GM21526 (cell line): ENCODE results near the gene FLT3LG.
"Not testable (repeated sequence)": the region's sequence is repeated elsewhere in the genome, so short reads cannot be mapped to it uniquely, and the experiment has no call there.

Experiments used
- ATAC-seq: cut with Tn5 transposase; IDR thresholded peaks from one replicate; pipeline ENCODE4 v1.9.1; 2021; ENCODE audit warnings: moderate library complexity; ENCODE audit not compliant: unreplicated experiment, low FRiP score

The FLT3LG gene

DNA sequence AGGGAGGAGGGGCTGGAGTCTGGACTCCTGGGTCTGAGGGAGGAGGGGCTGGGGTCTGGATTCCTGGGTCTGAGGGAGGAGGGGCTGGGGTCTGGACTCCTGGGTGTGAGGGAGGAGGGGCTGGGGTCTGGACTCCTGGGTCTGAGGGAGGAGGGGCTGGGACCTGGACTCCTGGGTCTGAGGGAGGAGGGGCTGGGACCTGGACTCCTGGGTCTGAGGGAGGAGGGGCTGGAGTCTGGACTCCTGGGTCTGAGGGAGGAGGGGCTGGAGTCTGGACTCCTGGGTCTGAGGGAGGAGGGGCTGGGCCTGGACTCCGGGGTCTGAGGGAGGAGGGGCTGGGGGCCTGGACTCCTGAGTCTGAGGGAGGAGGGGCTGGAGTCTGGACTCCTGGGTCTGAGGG lies 12.9 kb upstream of the FLT3LG start:
- not testable (repeated sequence) for ATAC-seq

DNA sequence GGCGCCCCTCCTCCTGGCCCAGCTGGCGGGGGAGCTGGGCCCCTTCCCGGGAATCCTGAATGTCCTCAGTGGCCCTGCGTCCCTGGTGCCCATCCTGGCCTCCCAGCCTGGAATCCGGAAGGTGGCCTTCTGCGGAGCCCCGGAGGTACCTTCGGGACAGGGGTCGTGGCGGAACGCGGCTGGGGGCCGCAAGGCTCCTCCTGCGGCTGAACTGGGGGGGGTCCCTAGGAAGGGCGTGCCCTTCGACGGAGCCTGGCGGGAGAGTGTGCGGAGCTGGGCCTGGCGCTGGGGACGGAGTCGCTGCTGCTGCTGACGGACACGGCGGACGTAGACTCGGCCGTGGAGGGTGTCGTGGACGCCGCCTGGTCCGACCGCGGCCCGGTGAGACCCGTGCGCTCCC lies 12.4 kb upstream of the FLT3LG start:
- no peak for ATAC-seq

DNA sequence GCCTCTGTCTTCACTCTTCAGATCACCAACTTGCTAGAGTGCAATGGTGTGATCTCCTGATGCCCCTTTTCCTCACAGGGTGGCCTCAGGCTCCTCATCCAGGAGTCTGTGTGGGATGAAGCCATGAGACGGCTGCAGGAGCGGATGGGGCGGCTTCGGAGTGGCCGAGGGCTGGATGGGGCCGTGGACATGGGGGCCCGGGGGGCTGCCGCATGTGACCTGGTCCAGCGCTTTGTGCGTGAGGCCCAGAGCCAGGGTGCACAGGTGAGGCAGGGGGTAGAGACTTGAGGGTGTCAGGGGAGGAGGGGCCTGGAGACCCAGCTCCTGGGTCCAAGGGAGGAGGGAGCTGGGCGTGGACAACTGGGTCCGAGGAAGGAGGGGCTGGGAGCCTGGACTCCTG lies 11.5 kb upstream of the FLT3LG start:
- no peak for ATAC-seq

DNA sequence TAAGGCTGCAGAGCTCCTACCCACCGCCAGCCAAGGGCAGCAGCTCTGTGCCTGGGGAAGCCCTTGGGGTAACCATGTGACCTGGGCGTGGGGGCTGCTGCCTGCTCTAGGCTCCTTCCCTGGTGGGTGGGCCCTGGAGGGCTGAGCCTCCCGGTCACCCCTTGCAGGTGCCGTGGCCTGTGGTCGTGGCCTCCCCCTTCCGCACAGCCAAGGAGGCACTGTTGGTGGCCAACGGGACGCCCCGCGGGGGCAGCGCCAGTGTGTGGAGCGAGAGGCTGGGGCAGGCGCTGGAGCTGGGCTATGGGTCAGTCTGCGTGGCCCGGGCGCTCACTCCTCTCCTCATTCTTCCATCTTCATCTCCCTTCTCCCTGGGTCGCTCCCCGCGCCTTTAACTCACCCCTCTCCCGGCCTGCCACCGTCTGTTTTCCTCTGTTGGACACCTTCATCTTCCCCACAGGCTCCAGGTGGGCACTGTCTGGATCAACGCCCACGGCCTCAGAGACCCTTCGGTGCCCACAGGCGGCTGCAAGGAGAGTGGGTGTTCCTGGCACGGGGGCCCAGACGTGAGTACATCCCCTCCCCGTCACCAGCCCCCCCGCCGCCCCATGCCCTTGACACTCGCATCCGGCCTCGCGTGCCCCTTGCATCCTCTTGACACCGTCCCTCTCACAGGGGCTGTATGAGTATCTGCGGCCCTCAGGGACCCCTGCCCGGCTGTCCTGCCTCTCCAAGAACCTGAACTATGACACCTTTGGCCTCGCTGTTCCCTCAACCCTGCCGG lies 9.9 kb upstream of the FLT3LG start:
- ATAC-seq = no peak

DNA sequence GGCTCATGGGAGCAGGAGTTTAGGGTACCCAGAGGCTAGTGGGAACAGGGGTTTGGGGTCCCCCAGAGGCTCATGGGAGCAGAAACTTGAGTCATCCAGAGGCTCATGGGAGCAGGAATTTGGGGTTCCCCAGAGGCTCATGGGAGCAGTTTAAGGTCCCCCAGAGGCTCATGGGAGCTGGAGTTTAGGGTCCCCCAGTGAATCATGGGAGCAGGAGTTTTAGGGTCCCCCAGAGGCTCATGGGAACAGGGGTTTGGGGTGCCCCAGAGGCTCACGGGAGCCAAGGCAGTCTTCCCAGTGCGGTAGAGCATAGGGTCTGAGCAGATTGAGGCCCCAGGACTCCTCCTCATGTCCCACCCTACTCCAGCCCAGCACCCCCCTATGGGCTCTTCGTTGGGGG lies 8.6 kb upstream of the FLT3LG start:
- ATAC-seq = no peak

DNA sequence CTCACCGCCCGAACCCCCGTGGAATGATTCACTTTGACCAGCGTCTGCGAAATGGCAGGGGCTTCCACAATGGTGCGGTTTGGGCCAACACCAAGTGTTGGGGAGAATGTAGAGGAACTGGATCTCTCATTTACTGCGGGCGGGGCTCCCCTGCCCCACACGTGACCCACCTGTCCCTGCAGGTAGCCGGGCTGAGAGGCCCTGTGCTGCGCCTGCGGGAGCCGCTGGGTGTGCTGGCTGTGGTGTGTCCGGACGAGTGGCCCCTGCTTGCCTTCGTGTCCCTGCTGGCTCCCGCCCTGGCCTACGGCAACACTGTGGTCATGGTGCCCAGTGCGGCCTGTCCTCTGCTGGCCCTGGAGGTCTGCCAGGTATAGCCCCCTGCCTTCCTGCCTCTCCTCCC lies 5.8 kb upstream of the FLT3LG start:
- ATAC-seq = no peak

DNA sequence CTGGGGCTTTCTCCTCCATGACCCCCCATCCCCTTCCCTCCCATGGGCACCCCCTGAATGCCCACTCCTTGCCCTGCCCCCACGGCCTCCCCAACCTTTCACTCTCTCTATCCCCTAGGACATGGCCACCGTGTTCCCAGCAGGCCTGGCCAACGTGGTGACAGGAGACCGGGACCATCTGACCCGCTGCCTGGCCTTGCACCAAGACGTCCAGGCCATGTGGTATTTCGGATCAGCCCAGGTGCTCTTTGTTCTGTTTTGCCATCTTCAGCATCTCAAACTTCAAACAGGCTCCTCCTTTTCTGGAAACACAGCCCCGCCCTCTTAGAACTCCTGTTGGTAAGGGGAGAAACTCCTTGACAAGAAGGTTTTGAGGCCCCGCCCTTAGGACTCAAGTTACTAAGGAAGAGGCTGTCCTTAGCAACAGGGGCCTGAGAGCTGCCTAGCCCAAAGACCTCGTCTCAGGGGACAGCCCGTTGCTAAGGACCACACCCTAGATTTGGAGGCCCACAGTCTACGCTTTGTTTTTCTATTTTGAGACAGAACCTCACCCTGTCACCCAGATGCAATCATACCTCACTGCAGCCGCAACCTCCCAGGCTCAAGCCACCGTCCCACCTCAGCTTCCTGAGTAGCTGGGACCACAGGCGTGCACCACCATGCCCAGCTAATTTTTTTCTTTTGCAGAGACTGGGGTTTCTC lies 5.1 kb upstream of the FLT3LG start:
- ATAC-seq = no peak

DNA sequence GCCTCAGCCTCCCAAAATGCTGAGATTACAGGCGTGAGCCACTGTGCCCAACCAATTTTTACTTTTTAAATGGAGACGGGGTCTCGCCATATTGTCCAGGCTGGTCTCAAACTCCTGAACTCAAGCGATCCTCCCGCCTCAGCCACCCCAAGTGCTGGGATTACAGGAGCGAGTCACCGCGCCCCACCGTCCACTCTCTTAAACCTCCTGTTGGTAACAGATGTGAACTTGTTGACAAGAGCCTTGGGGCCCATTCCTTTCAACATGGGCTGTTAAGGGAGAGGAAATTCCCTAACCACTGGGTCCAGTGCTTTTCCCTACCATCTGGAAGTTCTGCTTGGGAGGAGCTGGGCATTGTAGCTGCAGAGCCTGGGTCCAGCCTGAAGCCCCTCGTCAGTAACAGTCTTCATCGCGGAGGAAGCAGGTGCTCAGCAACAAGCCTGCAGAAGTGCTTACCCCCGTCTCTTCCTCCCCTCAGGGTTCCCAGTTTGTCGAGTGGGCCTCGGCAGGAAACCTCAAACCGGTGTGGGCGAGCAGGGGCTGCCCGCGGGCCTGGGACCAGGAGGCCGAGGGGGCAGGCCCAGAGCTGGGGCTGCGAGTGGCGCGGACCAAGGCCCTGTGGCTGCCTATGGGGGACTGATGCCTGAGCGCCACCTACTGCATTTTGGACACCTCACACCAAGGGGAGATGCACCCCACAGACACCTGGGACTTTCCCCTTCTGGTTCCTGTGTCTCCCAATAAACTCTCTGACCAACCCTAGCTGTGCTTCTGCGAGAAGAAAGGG lies 4.0 kb upstream of the FLT3LG start:
- peak; percentile 34 for ATAC-seq

DNA sequence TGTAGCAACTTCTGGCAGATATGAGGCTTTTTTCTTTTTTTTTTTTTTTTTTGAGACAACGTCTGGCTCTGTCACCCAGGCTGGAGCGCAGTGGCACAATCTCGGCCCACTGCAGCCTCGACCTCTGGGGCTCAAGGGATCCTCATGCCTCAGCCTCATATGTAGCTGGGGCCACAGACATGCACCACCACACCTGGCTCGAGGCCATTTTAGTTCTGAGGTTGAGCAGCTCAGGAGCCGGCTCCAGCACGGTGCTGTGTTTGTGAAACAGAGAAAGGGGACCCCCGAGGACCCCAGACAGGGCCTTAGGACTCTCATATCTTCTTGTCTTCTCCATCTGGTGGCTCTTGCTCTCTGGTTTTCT lies 3.4 kb upstream of the FLT3LG start:
- ATAC-seq = no peak

DNA sequence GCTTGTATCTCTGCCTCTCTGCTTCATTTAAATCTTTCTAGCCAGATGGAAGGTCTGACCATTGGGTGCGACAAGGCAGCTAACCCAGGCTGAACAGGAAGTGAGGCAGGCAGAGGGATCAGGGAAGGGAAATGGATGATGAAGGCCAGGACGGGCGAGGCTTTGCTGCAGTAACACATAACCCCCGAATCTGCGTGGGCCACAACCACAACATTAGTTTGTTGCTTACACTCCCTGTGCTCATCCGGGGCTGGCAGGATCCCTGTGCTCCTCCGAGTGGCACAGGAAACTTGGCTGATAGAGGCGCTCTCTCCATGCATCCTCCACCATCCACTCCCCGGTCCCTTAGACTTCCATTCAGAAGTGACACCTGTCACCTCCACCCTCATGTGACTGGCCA lies 1.1 kb upstream of the FLT3LG start:
- ATAC-seq = no peak

DNA sequence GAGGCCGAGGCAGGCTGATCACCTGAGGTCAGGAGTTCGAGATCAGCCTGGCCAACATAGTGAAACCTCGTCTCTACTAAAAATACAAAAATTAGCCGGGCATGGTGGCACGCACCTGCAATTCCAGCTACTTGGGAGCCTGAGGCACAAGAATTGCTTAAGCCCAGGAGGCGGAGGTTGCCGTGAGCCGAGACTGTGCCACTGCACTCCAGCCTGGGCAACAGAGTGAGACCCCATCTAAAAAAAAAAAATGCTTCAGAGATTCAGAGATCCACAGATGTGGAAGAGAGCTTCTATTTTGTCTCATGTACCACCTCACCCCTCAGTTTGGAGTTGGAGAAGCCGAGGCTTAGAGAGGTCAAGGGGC lies 531 bp upstream of the FLT3LG start:
- not testable (repeated sequence) for ATAC-seq

DNA sequence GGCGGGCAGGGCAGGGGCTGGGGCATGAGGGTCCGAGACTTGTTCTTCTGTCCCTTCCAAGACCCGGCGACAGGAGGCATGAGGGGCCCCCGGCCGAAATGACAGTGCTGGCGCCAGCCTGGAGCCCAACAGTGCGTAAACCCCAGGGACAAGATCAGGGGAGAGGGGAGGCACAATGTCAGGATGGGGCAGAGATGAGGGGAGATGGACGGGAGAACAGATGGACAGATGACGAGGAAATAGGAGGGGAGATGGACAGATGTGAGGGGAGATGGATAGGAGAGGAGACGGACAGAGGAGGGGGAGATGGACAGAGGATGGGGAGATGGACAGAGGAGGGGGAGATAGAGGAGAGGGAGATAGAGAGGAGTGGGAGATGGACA lies 518 bp downstream of the FLT3LG start:
- no peak for ATAC-seq

DNA sequence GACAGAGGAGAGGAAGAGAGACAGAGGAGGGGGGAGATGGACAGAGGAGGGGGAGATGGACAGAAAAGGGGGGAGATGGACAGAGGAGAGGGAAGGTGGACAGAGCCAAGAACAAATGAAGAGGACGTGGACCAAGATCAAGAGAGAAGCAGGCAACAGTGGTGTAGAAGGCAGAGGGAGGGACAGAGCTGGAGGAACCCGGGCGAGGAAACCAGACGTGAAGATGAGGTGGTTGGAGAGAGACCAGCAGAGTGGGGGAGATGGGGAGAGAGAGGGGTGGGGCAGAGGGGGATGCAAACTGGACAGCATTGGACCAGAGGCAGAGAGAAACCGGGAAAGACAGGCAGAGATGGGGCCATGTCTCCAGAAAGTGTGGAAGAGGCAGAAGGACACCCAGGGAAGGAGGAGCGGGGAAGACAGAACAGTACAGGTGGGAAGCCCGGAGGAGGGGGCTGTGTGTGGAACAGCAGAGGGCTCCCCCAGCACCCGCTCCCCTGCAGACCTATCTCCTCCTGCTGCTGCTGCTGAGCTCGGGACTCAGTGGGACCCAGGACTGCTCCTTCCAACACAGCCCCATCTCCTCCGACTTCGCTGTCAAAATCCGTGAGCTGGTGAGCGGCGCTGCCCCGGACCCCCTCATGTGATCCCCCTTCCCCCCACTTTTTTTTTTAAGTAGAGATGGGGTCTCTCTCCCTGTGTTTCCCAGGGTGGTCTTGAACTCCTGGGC lies 1.3 kb downstream of the FLT3LG start:
- ATAC-seq = no peak

DNA sequence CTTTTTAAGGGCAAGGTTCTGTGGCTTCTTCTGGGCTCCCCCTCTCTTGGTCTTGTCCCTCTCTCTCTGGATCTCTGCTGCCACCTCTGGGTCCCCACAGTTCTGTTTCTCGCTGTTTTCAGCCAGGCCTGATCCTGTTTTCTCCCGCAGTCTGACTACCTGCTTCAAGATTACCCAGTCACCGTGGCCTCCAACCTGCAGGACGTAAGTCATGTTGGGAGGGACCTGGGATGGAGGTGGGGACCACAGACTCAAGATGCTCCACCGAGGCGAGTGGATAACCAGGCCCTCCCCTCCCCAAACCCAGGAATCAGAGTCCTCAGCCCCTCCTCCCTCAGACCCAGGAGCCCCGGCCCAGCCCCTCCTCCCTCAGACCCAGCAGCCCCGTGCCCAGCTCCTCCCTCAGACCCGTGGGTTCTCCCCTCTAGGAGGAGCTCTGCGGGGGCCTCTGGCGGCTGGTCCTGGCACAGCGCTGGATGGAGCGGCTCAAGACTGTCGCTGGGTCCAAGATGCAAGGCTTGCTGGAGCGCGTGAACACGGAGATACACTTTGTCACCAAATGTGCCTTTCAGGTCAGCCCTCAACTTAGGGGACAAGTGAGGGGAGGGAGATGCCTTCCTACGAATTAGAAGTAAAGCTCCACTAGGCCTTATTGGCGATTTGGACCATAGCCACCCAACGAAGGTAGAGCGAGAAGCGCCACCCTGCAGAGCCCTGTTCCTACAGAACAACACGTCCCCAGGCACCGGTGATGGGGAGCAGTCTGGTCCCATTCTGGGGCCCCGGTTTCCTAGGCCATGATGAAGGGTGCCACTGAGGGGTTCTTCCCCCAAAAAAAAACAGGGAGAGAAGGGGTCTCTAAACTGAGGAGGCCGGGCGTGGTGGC lies 2.2 kb downstream of the FLT3LG start:
- no peak for ATAC-seq

DNA sequence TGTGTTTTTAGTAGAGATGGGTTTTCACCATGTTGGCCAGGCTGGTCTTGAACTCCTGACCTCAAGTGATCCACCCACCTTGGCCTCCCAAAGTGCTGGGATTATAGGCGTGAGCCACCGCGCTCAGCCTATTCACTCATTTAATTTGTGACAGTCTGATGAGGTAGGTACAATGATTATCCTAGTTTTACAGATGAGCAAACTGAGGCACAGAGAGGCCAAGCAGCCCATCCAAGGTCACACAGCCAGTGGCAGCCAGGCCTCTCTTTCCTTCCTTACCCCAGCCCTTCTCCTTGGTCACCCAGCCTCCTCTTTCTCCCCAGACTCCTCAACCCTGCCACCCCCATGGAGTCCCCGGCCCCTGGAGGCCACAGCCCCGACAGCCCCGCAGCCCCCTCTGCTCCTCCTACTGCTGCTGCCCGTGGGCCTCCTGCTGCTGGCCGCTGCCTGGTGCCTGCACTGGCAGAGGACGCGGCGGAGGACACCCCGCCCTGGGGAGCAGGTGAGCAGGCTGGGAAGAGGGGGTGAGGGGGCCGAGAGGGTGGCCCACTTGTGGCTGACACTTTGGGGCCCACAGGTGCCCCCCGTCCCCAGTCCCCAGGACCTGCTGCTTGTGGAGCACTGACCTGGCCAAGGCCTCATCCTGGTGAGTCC lies 6.1 kb downstream of the FLT3LG start:
- no peak for ATAC-seq

DNA sequence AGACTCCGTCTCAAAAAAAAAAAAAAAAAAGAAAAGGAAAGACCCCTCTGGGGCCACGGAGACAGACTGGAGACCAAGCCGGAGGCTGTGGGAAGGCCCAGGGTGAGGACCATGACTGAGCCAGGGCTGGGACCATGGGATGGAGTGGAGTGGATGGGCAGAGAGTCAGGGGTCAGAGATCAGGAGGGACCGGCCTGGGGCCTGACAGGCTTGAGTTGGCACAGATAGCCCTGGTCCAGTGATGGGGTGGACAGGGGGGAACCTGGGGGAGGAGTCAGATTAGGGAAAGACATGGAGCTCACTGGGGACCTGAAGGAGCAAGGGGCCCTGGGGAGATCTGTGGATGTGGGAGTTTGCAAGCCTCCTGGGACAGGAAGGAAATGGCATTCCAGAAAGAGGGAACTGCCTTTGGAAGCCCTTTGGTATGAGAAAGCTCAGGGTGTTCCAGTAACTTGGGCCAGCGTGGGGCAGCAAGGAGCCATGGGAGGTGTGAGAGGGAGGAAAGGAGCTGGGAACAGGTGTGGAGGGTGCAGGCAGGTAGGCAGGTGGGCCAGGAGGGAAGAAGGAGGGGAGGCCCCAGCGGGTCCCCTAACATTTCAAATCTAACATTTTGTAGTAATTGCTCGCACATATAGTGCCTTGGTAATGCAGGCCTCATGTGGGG lies 7.1 kb downstream of the FLT3LG start:
- ATAC-seq = no peak

DNA sequence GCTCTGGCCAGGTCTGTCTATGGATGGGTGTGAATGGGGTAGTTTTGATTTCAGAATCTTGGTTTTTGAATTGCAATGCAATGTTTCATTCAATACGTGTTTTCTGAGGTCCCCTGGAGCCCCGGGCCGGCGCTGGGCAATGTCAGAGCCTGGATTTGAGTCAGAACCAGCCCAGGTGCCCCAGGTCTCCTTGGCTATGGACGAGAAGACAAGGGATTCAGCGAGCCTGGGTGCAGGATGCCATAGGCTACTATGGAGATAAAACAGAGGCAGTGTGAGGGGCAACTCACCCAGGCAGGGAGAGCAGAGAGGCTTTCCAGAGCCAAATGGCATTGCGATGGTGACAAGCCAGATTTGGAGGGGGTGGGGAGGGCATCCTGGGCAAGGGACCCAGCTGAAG lies 12.2 kb downstream of the FLT3LG start:
- no peak for ATAC-seq

DNA sequence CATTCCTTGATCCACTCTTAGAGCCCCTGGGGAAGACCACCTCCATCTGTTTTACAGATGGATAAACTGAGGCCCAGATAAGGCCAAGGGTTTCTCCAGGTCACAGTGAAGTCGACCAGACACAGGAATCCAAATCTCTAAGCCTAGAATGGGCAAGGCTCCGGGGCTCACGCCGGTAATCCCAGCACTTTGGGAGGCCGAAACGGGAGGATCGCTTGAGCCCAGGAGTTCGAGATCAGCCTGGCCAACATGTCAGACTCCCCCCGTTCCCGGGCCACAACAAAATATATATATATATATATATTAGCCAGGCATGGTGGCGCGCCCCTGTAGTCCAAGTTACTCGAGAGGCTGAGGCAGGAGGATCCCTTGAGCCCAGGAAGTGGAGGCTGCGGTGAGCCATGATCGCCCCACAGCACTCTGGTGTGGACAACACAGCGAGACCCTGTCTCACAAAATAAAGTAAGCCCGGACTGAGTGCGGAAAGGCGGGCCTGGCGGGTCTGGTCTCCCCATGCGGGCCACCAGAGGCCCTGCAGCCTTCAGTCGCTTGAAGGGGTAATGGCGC lies 12.8 kb downstream of the FLT3LG start:
- ATAC-seq = no peak
